ENCODE measurements around the gene ABCA4.

DNA sequence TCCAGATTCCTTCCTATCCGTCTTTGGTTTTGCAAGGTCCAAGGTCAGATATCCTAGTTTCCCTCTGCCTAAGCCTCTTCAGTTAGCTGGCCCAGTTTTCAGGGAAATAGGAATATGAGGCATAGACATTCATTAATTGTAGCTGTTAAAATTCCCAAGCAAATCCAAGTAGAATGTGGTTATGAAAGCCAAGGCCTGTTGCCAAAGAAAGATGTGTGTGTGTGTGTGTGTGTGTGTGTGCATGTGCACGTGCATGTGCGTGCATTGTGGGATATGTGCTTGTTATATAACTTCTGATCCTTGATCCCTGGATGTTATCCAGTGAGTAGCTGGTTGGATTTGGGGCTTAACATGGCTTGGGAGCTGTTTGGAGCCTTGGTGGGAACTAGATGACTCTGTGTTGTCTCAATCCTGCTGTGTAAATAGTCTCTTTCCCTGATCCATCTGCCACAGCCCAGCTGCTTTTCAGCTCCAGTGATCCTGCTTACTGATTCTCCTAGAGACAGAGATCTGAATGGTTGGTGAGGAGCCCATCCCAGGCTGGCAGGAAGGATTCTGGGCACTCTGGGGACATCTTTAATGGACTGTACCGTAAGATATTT lies 141.1 kb downstream of the ABCA4 start:
- TF ChIP-seq, protein P1, sequence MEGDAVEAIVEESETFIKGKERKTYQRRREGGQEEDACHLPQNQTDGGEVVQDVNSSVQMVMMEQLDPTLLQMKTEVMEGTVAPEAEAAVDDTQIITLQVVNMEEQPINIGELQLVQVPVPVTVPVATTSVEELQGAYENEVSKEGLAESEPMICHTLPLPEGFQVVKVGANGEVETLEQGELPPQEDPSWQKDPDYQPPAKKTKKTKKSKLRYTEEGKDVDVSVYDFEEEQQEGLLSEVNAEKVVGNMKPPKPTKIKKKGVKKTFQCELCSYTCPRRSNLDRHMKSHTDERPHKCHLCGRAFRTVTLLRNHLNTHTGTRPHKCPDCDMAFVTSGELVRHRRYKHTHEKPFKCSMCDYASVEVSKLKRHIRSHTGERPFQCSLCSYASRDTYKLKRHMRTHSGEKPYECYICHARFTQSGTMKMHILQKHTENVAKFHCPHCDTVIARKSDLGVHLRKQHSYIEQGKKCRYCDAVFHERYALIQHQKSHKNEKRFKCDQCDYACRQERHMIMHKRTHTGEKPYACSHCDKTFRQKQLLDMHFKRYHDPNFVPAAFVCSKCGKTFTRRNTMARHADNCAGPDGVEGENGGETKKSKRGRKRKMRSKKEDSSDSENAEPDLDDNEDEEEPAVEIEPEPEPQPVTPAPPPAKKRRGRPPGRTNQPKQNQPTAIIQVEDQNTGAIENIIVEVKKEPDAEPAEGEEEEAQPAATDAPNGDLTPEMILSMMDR (conservative IDR thresholded peaks at IDR 0.05; ENCODE audit: low read depth, low read length), result no peak
- no peak for TF ChIP-seq EZH2 (IDR thresholded peaks at IDR 0.05; ENCODE audit: low read length, unreplicated experiment)
